Measurements from ENCODE around the gene MMD2.

DNA sequence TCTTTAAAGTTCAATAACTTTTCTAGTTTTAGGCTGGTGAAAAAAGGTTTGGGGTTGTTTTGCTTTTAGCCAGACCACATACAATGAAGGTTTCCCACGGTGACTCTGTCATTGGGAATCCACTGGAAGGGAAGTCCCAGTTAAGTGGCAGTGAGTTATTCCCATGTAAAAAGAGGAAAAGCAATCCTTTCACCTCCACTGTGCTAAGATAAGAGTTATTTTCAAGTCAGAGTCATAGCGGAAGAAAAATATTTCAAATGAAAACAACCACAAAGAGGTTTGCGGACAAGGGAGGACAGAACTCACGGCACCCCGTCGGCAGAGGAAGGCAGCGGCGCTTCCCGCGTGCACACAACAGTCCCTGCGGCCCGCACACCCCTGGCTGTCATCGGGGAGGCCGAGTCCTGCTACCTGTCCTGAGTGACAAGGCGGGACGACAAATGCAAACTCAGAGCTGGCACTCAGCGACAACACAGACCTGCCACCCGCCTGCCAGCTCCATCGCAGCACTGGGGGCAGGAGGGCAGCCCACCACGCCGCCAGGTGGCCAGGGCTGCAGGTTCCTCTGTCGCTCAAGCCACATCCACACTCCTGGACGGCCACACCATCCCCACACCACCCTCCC lies 87.8 kb downstream of the MMD2 start:
- TF ChIP-seq, protein P1, sequence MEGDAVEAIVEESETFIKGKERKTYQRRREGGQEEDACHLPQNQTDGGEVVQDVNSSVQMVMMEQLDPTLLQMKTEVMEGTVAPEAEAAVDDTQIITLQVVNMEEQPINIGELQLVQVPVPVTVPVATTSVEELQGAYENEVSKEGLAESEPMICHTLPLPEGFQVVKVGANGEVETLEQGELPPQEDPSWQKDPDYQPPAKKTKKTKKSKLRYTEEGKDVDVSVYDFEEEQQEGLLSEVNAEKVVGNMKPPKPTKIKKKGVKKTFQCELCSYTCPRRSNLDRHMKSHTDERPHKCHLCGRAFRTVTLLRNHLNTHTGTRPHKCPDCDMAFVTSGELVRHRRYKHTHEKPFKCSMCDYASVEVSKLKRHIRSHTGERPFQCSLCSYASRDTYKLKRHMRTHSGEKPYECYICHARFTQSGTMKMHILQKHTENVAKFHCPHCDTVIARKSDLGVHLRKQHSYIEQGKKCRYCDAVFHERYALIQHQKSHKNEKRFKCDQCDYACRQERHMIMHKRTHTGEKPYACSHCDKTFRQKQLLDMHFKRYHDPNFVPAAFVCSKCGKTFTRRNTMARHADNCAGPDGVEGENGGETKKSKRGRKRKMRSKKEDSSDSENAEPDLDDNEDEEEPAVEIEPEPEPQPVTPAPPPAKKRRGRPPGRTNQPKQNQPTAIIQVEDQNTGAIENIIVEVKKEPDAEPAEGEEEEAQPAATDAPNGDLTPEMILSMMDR (IDR thresholded peaks at IDR 0.05), result no peak
- TF ChIP-seq POLR2A (IDR thresholded peaks at IDR 0.05), result no peak

Measured in tibial nerve (tissue), 3 donors.